ENCODE data around the gene CUX1.

The CUX1 gene

DNA sequence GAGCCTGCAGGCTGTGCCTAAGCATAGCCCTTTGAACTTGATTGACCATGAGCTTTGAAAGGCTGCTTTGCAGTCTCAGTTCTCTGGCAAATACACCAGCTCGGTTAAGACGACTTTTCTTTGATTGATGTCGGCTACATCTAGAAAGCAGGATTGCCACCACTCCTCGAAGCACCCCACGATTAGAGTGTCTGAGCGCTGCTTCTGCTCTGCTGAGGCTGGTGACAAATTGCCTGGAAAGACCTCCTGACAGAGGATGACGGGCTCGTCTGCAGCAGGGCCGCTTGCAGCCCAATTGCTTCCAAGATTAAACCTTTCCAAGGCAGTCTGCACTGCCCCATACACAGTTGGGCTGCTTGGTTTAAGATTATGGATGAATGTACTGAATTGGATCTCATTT is 182.0 kb downstream of the CUX1 start:
- Histone ChIP-seq H3K27me3 (ENCODE audit: control insufficient read depth, low read length) (no peaks in the 10 kb centered on the region), H3K27ac (ENCODE audit: low read depth, low read length) (no peak overlapping the region), H3K4me1 (ENCODE audit: control insufficient read depth, low read length) (peaks cover 68% of the 10 kb centered on the region), H3K36me3 (ENCODE audit: control insufficient read depth, low read length) (peaks cover 37% of the 10 kb centered on the region), H4K20me1 (ENCODE audit: control insufficient read depth, insufficient read depth, low read depth, low read length) (peaks cover 8% of the 10 kb centered on the region; the same call in 1 of the 2 replicates), H3K9me2 (replicated peaks; ENCODE audit: control insufficient read depth, low read length) (no peaks in the 10 kb centered on the region), H3K9me3 (ENCODE audit: control insufficient read depth, insufficient read depth, low read length) (no peaks in the 10 kb centered on the region), H3F3A (ENCODE audit: control insufficient read depth, insufficient read depth) (no peaks in the 10 kb centered on the region; the same call in 1 of the 2 replicates), H3K4me2 (ENCODE audit: low read length) (no peak overlapping the region), H3K4me3 (ENCODE audit: low read length) (no peak overlapping the region), H3K79me2 (ENCODE audit: control insufficient read depth, low read length) (peaks cover 96% of the 10 kb centered on the region)
- TF ChIP-seq, protein P1, sequence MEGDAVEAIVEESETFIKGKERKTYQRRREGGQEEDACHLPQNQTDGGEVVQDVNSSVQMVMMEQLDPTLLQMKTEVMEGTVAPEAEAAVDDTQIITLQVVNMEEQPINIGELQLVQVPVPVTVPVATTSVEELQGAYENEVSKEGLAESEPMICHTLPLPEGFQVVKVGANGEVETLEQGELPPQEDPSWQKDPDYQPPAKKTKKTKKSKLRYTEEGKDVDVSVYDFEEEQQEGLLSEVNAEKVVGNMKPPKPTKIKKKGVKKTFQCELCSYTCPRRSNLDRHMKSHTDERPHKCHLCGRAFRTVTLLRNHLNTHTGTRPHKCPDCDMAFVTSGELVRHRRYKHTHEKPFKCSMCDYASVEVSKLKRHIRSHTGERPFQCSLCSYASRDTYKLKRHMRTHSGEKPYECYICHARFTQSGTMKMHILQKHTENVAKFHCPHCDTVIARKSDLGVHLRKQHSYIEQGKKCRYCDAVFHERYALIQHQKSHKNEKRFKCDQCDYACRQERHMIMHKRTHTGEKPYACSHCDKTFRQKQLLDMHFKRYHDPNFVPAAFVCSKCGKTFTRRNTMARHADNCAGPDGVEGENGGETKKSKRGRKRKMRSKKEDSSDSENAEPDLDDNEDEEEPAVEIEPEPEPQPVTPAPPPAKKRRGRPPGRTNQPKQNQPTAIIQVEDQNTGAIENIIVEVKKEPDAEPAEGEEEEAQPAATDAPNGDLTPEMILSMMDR (IDR thresholded peaks at IDR 0.05; ENCODE audit: low read depth, low read length, poor library complexity, severe bottlenecking) = no peak
- TF ChIP-seq EZH2phosphoT487 (IDR thresholded peaks at IDR 0.05; ENCODE audit: borderline replicate concordance, low read length) = no peak

DNA sequence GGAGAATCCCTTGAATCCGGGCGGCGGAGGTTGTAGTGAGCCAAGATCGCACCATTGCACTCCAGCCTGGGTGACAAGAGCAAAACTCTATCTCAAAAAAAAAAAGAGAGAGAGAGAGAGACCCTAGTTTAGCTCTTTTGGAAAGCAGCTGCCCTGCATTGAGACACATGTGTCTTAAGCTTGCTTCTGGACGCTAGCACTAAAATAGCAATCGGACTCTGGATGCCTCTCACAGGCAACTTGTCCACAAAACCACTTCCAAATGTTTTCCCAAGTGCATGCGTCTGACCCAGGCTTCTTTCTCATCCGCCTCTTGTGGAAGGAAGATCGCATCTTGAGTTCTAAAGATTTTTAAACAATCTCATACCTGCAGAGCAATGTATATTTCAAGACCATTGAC is 182.7 kb downstream of the CUX1 start:
- Histone ChIP-seq H3K4me3 (ENCODE audit: low read length) (no peak overlapping the region), H3K27ac (ENCODE audit: low read depth, low read length) (no peak overlapping the region), H3K79me2 (ENCODE audit: control insufficient read depth, low read length) (peaks cover 96% of the 10 kb centered on the region), H3K9me3 (ENCODE audit: control insufficient read depth, insufficient read depth, low read length) (no peaks in the 10 kb centered on the region), H3K27me3 (ENCODE audit: control insufficient read depth, low read length) (no peaks in the 10 kb centered on the region), H3F3A (ENCODE audit: control insufficient read depth, insufficient read depth) (no peaks in the 10 kb centered on the region; the same call in 1 of the 2 replicates), H3K36me3 (ENCODE audit: control insufficient read depth, low read length) (peaks cover 31% of the 10 kb centered on the region), H4K20me1 (ENCODE audit: control insufficient read depth, insufficient read depth, low read depth, low read length) (peaks cover 8% of the 10 kb centered on the region; the same call in 1 of the 2 replicates), H3K4me2 (ENCODE audit: low read length) (no peak overlapping the region), H3K9me2 (replicated peaks; ENCODE audit: control insufficient read depth, low read length) (no peaks in the 10 kb centered on the region), H3K4me1 (ENCODE audit: control insufficient read depth, low read length) (peaks cover 61% of the 10 kb centered on the region)
- TF ChIP-seq, protein P1 (IDR thresholded peaks at IDR 0.05; ENCODE audit: low read depth, low read length, poor library complexity, severe bottlenecking) = no peak
- no peak for TF ChIP-seq EZH2phosphoT487 (IDR thresholded peaks at IDR 0.05; ENCODE audit: borderline replicate concordance, low read length)

DNA sequence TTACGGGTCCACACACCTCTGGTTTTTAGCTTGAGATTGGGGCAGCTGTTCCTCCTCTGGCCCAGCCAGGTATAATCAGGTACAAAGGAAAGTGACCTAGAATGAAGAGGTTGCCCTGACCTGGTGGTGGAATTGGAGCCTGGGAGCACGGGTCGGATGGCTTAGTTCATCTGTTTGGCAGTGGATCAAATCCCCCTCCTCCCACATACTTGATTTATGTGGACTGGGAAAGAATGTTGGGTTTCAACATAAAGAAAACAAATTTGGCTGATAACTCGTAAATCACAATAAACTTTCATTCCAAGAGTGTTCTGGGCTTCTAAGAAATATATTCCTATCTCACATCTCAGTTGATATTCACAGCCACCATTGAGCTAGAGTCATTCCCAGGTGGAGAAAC is 186.8 kb downstream of the CUX1 start:
- Histone ChIP-seq H3K4me1 (ENCODE audit: control insufficient read depth, low read length) (peaks cover 21% of the 10 kb centered on the region), H3K4me2 (ENCODE audit: low read length) (no peak overlapping the region), H4K20me1 (ENCODE audit: control insufficient read depth, insufficient read depth, low read depth, low read length) (peaks cover 8% of the 10 kb centered on the region; the same call in 1 of the 2 replicates)

More for the DNA sequence above, 186.8 kb downstream of the CUX1 start:
- Histone ChIP-seq H3K79me2 (ENCODE audit: control insufficient read depth, low read length) (peaks cover 96% of the 10 kb centered on the region), H3K27me3 (ENCODE audit: control insufficient read depth, low read length) (no peaks in the 10 kb centered on the region), H3F3A (ENCODE audit: control insufficient read depth, insufficient read depth) (no peaks in the 10 kb centered on the region; the same call in 1 of the 2 replicates), H3K4me3 (ENCODE audit: low read length) (no peak overlapping the region), H3K9me3 (ENCODE audit: control insufficient read depth, insufficient read depth, low read length) (no peaks in the 10 kb centered on the region), H3K36me3 (ENCODE audit: control insufficient read depth, low read length) (peaks cover 39% of the 10 kb centered on the region), H3K9me2 (replicated peaks; ENCODE audit: control insufficient read depth, low read length) (no peaks in the 10 kb centered on the region), H3K27ac (ENCODE audit: low read depth, low read length) (no peak overlapping the region)
- TF ChIP-seq, protein P1 (IDR thresholded peaks at IDR 0.05; ENCODE audit: low read depth, low read length, poor library complexity, severe bottlenecking) = no peak
- no peak for TF ChIP-seq EZH2phosphoT487 (IDR thresholded peaks at IDR 0.05; ENCODE audit: borderline replicate concordance, low read length)
